Right lobe of liver (tissue), 4 donors: Measurements from ENCODE around the gene SNX9.

Source experiments
- POLR2A ChIP-seq: fragments of 450-650 bp; IDR thresholded peaks from one replicate; pipeline ENCODE4 v1.6.1; 2017; ENCODE audit warnings: antibody characterized with exemption, mild to moderate bottlenecking
- TF ChIP-seq, protein P1 (sequence below), 4 donors: fragments of 200-600 bp in 3 of 4; fragments of 450-650 bp in 1 of 4; IDR thresholded peaks; one replicate each; pipeline versions ENCODE4 v1.5.1 to v1.8.0; 2016 to 2022; ENCODE audit warnings: antibody characterized with exemption in 4 of 4, mild to moderate bottlenecking in 2 of 4
- donor health status: DM: no; HTN: no; CAD: no.
- donor health status: DM: no; HTN: no; CAD: no.
- donor health status: DM: no; HTN: yes; CAD: no.

DNA sequence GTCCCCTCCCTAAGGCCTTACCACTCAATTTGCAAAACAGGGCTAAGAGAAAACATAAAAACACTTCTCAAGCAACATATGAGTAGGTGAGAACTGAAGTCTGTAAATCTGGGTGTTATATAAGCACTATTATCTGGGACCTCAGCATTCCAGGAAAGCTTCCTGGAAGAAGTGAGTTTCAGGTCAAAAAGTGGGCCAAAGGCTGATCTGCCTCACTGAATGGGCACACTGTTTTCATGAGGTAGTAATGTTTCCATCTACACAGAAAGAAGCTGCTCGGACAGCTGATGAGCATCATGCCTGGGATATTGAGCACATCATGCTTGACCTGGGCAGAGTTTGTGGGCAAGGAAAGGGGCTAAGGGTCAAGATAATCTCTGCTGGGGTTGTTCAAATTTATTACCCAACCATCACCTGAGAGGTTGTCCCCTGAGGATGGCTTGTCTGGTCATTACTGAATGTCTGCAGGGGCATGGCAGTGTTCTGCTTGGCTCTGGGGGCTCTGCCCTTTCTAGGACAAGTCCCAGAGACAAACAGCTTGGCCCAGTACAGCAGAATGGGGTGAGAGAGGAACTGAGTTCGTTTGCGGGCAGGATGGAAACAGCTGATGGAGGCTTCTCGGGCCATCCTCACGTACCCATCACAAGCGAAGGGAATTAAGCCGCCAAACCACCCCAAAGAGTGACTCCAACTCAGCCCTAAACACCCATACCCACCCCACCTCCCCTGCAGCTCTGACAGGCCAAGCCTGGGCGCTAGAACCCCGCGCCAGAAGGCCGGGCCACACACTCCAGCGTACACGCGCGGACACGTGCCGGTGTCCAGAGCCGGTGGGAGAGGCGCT is 157.5 kb downstream of the SNX9 start:
- TF ChIP-seq POLR2A: no peak
- TF ChIP-seq, protein P1, sequence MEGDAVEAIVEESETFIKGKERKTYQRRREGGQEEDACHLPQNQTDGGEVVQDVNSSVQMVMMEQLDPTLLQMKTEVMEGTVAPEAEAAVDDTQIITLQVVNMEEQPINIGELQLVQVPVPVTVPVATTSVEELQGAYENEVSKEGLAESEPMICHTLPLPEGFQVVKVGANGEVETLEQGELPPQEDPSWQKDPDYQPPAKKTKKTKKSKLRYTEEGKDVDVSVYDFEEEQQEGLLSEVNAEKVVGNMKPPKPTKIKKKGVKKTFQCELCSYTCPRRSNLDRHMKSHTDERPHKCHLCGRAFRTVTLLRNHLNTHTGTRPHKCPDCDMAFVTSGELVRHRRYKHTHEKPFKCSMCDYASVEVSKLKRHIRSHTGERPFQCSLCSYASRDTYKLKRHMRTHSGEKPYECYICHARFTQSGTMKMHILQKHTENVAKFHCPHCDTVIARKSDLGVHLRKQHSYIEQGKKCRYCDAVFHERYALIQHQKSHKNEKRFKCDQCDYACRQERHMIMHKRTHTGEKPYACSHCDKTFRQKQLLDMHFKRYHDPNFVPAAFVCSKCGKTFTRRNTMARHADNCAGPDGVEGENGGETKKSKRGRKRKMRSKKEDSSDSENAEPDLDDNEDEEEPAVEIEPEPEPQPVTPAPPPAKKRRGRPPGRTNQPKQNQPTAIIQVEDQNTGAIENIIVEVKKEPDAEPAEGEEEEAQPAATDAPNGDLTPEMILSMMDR (IDR thresholded peaks at IDR 0.05): no peak
